ENCODE measurements around the gene JMJD4.

The JMJD4 gene

DNA sequence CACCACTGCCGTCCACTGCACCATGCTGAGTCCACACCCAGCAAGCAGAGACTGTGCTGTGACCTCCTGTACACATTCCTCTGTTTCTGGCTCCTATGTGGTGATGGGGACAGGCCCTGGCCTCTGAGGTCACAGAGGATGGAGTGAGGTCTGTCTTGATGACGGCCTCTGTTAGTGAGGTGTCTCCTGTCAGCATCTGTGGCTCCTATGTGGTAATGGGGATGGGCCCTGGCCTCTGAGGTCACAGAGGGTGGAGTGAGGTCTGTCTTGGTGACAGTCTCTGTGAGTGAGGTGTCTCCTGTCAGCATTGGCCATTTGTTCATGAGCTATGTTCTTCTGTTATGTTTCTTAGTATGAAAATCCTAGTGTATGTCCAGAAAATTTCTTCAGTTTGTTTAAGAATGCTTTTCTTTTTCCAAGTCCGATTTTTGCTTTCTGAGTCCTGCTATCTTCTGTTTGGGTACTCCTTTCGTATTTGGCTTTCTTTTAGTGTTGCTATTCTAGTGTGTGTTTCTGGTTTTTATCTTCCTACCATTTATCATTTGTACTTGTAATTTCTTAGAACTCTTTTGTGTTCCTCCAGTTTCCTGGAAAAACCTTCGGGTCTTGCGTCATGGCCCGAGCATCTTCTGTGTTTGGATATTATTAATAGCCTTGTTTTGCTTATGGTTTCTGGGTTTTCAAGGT is 13.5 kb upstream of the JMJD4 start:
- DNase-seq = no peak

DNA sequence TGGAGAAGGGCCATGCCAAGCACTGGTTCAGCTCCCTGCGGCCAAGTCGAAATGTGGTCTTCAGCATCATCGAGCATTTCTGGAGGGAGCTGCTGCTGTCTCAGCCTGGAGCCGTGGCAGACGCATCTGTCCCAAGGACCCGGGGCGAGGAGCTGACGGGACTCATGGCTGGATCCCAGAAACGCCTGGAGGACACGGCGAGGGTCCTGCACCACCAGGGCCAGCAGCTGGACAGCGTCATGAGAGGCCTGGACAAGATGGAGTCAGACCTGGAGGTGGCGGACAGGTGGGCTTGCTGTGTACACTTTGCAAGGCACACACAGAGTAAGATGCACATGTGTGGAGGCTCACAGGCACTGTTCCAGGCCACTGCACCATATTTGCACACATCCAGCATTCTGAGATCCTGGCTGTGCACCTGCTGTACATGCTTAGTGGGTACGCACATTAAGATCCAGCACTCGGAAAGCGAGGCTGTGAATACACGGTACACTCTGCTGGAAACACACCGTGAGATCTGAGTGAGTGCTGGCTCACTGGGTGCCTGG is 12.9 kb upstream of the JMJD4 start:
- DNase-seq = no peak

DNA sequence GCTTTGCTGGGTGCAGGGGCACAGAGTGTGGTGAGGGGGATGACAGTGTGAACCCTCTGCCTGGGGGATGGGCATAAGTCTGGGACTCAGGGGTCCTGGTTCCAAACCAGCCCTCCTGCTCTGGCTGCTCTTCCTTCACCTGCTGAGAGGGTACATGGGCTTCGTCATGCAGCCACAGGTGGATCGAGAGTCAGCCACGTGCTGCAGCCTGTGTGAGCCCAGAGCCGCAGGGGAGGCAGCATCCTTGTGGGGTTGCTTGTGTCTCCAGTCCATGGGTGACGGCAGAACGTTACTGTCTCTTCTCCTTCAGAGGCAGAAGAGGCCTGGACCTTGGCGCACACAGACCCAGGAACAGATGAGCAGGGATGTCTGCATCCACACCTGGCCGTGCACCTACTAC is 12.3 kb upstream of the JMJD4 start:
- no peak for DNase-seq

DNA sequence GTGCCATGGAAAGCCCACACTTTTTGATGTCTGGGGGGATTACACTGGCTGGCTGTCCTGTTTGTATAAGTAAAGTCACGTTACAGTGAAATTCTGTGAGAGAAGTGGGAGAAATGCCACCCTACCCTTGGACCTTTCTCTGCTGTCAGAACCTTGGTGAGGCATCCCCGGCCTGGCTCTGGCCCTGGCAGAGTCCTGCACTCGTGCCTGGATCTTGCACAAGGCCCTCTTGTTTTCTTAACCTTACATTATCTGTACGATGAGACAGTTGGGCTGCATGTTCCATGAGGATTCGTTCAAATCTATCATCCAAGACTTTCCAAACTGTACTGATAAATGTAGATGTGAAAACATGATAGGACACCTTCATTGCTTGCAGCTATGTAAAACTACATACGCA is 11.6 kb upstream of the JMJD4 start:
- no peak for DNase-seq

DNA sequence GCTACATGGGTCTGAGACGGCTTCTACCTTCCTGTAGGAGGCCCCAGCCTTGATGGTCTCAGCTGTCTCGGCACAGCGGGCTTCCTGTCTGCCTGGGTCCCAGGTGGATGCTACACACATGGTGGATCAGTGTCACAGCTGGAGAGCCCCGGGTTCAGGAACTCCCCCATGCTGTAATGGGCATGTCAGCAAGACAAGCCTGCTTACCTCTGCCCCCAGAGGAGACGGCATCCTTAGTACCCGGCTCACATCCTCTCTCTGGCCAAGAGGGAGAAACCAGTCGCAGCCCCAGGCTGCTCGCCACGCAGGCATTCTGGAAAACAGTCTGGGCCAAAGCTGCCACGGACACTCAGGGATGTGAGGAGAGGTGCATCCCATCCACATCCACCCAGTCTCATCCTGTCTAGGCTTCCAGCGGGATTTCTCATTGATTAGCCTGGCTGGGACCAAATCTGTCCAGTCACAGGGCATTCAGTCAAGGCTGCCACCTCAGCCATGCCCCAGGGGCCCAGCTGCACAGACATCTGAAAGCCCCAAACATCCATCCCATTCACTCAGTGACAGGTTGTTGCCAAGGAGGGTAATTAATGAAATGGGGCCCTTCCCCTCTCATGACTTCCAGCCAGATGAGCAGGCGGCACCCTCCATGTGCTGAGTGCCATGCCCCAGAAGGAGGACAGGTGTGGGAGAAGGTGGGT is 10.6 kb upstream of the JMJD4 start:
- no peak for DNase-seq

DNA sequence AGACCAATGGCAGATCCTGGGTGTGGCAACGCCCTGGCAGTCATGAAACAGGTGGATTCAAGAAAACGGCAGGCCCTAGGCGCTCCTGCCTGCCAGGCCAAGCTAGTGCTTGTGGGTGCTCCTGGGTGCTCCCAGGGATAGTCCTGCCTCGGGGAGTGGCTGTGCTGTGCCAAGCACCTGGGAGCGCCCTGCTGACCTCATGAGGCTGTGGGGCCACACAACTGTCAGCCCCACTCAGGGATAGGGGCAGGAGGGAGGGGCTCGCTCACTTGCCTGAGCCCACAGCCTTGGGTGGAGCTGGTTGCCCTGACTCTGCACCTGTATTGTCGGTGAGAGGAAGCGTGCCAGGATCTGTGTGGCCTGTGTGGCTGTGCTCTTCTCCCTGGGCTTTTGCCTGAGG is 9.6 kb upstream of the JMJD4 start:
- DNase-seq = no peak

DNA sequence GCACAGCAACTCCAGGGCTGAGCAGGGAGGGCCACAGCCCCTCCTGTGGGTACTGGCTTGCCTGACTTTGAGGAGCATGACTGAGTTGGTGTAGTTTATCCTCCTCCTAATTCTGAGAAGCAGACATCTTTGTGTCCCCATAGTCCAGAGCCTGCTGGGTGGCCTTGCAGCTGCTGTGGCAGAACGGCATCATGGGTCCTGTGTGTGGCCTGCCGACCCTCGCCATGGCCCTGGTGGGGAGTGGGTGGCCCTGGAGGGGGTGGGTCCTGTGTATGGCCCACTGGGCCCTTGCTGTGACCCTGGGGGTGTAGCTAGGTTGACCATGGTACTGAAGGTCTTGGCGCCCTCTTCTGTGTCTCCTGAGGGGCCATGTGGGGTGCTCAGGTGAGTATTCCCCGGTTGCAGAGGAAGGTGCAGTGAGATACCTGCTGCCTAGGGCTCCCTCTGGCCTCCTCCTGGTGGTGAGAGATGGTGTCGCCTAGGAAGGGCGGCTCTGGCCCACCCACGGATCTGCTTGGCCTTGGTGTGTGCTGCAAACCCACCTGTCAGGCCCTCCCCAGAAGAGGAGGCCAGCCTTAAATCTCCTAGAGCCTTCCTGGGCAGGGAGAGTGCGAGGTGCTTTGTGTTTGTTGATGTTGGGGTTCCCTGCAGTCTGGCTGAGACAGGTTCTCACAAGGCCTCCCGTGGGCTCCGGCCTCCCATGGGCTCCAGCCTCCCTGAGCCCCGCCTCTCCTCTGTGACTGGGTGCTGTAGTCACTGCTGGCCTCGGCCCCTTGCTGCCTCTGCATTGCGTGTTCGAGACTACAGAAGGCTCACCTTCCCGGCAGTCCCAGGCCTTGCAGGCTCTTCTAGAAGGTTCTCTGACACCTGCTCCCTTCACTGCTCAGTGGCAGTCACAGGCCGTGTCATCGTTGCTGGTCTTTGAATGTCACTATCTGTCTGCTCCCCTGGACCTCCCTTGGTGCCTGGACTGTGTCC is 7.9 kb upstream of the JMJD4 start:
- no peak for DNase-seq

DNA sequence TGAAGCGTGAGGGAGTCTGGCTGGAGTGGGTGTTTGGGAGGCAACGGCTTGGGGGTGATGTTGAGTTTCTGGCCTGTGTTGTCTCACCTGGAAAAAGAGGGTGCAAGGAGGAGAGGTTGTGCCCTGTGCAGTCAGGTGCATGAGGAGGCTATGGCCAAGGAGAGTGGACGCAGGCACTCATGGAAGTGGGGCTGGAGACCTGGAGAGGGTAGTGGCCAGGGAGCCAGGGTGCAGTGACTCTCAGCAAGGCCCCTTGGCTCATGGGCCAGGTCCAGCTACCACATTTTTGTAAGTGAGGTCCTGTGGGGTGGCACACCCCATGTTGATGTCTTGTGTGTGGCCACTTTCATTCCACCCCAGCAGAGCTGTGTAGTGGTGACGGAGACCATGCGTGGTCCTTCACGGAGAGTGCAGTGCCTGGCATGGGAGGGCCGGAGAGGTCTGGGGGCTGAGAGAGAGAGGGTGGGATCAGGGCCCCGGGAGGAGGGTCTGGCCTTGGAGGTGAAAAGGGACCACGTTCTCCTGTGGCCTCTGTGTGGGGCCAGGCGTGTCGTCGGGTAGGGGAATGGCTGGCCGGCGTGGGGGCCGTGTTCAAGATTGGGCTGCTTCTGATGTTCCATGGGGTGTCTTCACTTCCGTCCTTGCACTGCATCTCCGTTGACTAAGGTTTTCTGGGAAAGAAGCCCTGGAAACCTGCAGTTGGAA is 6.2 kb upstream of the JMJD4 start:
- no peak for DNase-seq

DNA sequence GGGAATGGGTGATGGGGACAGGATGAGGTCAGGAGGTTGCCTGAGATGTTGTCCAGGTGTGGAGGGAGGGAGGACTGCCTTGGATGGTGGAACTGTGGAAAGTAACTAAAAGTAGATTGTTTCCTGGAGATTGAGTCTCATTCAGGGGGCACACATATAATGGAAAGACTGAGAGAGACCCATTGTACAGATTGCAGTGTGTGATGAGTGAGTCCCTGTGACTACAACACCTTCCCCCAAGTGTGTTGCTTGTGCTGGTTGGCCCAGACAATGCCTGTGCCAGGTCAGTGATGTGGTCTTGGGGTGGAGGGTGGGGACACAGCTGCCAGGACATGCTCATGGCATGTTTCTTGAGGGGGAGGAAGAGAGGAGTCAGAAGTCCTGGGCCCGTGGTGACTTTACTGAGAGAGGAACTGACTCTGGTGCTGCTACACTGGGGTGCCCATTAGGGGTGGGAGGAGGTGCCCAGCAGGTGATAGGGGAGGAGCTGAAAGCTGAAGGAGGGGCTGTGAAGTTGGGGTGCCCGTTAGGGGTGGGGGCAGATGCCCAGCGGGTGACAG is 5.4 kb upstream of the JMJD4 start:
- DNase-seq = no peak

DNA sequence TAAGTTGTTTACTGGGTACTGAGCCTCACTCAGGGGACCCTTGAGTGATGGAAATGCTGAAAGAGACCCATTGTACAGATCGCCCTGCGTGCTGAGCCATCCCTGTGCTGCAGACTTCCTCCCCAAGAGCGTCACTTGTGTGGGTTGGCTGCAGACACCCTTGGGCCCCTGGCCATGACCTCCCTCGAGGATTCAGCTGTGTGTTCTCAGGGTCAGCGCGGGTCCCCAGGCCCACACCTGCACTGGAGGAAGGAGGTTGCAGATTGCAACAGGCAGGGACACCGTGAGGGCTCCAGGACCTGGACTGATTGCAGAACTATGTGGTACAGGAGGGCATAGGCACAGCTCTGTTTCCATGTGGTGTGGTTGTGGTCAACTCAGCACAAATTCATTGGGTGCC is 4.5 kb upstream of the JMJD4 start:
- DNase-seq = no peak

DNA sequence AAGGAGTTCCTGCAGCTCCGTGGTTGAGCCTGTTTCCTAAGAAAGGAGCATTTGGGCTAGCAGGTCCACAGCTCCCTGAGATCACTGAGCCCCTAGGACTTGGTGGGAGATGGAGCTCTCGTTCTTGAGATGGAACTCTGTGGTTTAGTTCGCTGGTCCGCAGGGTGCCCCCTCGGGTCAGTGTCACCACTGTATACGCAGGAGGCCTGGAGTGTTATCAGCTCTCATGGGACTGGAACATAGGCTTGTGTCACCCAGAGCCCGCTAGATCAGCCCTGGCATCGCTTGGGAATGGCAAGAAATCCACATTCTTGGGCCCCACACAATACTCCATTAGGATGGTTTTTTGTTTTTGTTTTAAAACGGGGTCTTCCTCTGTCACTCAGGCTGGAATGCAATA is 3.7 kb upstream of the JMJD4 start:
- DNase-seq = no peak

DNA sequence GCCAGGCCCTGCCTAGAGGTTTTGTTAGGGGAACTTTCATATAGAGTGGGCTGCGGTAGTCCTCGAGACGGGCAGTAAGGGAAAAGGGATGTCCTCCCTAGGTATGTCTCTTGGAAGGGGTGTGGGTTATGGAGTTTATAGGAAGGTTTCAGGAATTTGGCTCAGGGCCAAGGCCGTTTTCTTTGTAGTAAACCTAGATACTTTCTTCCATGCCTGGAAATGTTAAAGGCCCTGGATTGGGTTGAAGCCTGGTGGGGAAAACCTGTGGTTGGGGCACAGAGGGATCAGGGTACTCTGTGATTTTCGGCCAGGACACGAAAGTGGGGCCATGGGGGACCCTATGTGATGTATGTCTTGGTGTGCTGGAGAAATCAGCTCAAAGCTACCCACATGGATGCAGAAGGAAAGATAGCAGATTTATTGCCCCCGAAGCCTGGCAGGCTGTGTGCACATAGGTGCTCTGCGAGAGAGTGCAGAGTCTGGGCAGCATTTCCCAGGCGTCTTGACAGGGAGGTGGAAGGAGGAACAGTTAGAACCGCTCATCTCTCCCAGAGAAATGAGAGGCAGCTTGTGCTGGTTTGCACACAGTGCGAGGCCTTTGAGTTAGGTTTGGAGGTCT is 1.8 kb upstream of the JMJD4 start:
- DNase-seq = no peak

DNA sequence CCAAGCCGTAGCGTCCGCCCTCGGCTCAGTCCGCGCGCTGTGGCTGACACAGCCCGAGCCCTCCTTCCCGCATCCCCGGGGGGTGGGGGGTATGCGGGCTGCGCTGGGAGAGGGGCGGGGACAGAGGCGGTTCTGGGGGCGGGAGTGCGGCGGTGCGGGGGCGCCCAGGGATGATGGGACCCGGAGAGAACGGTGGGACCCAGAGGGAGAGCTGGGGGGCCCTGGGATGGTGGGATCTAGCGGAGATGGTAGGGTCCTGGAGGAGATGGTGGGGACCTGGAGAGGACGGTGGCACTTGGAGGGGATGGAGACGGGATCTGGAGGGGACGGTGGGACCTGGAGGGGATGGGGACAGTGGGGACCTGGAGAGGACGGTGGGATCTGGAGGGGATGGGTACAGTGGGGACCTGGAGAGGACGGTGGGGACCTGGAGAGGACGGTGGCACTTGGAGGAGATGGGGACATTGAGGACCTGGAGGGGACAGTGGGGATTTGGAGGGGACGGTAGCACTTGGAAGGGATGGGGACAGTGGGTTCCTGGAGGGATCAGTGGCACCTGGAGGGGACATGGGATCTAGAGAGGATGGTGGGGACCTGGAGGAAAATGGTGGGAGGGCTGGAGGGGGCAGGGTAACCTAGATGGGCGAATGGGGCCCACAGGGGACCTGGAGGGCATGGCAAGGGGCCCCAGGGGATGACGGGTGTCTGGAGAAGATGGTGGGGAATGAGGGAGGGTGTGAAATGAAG is 610 bp upstream of the JMJD4 start:
- no peak for DNase-seq

DNA sequence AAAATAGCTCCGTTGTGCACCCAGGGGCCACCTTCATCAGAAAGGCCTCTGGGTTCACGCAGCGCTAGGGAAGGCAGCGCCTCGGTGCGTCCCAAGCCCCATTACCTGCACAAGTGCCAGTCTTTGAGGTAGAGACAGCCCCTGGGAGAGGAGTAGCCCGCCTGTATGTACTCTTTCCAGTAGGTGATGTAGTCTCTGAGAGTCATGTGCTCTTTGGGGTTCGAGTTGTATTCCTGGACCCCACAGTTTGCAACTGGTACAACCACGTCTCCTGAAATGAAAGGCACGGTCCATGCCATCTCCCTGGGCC is 601 bp downstream of the JMJD4 start:
- no peak for DNase-seq

DNA sequence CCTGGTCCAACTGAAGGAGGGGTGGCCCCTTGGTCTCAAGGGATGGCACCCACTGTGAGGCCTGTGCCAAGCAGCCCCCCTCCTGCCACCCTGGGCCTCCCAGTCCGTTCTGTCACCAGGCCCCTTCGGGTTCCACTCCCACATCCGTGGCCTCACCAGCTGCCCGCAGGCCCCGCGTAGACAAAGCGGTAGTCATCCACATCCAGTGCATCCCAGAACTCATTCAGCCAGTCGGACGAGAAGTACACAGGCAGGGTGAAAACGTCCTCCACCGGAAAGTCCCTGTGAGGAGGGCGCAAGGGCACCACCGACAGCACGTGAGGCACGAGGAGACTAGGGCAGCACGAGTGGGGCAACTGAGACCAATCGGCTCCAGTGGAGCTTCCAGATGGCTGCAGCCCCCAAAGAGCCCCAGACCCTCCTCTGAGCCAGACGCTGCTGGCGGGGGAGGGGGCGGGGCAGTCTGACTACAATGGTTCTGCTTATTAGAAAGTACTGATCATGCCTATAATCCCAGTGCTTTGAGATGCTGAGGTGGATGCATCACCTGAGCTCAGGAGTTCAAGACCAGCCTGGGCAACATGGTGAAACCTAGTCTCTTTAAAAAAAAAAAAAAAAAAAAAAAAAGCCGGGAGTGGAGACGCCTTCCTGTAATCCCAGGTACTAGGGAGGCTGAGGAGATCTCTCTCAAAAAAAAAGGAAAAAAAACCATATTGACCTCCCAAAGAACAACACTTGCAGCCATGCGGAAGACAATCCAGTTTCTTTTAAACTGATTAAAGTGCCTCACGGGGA is 1.2 kb downstream of the JMJD4 start:
- no peak for DNase-seq

DNA sequence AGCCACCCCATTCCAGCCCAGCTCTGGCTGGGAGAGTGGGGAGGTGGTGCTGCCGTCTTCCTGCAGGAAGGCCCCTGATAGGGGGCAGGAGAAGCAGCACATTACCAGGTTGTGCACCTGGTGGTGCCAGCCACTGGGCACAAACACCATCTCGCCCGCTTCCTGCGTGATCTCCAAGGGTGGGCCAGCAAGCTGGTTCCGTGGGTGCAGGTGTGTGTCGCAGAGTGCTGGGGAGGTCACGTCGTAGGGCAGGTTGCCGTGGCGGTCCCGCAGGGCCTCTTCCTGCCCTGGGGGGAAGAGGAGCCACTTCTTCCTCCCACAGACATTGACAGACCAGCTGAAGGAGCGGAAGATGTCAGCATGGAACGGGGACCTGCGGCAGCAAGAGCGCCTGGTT is 1.8 kb downstream of the JMJD4 start:
- no peak for DNase-seq

DNA sequence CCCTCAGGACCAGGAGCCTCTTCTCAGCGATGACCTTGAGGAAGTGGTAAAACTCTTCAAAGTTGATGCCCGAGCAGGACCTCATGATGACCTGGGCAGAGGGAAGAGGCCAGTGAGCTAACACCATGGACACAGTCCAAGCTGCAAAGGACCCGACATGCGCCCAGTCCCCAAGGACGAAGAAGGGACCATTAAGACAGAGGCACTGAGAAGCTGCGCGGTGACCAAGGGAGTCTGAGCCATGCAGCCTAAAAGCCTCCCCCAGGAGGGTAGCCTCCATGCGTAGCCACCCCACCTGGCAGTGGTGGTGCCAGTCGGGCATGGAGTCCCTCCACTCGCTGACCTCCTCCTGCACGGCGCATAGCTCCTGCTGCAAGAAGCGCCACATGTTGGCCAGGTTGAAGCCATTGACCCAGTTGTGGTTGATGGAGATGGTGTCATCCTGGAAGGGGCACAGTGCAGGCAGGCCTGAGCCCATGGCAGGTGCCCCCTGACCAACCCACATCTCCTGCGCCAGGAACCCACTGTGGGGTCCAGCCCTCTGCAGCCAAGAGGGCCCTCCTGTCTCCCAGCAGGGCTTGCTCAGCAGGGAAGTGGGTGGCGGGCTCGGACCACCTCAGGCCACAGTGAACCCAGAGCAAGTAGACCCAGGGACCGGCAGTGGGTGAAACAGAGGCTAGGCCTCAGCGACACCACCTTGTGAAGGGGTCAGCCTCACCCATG is 2.4 kb downstream of the JMJD4 start:
- DNase-seq = no peak

DNA sequence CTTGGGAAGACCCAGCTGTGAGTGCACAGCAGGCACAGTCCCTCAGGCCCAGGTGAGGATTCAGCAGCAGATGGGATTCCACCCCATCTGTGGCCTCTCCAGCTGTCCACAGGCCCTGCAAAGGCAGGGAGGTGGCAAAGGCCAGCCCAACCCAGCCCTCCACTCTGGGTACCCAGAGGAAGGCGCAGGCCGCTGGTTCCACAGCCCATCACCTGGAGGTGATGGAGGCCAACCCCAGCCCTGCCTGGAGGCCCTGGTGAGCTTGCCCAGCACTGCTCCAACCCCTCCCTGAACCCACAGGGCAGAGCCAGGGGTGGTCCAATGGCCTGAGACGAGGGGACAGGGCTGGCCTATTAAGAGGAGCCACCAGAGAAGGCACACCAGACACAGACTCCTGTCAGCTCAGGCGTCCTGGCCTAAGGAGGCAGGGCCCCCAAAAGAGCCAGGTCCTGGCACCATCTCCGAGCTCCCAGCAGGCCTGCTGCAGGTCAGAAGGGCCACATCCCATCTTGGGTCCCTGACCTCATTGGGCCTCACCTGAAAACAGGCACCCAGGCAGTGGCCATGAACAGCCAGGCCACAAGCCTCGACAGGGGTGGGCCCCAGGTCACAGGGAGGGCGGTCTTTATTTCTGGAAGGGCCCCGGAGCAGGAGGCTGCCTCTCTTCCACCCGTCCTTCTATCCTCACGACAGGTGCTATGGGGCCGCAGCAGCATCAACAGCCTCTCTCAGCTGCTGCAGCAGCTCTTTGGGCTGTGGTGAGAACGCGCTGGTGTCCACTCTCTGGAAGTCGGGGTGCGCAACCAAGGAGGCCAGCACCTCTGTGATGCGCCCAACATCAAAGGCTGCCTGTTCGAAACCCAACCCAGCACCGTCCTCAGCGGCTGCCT is 3.2 kb downstream of the JMJD4 start:
- DNase-seq = no peak

DNA sequence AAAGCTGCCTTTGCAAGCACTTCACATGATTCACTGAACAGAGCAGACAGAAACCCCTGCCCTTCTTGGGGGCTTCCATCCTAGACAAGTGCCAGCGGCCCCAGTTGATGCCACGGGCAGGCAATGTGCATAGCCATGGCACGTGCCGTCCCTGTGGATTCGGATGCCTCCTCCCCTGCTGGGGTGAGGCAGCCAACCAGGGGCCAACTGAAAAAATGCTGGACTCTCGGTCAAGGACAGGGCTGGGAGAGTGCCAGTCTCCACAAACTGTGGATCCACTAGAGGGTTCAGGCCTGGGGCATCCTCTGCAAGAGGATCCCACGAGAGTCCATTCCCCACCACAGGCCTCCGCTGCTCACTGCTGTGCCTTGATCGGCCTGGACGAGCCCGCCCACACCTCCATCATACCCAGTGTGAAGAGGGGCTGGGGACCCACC is 3.8 kb downstream of the JMJD4 start:
- no peak for DNase-seq

All from stimulated activated naive CD4-positive, alpha-beta T cell (primary cell).